GF-D8 (cell line): ENCODE measurements around the gene NAT10.

Experiments
- DNase-seq: peaks from one replicate; lab custom pipeline; 2025; lab: John Stamatoyannopoulos, UW

NAT10 gene

DNA sequence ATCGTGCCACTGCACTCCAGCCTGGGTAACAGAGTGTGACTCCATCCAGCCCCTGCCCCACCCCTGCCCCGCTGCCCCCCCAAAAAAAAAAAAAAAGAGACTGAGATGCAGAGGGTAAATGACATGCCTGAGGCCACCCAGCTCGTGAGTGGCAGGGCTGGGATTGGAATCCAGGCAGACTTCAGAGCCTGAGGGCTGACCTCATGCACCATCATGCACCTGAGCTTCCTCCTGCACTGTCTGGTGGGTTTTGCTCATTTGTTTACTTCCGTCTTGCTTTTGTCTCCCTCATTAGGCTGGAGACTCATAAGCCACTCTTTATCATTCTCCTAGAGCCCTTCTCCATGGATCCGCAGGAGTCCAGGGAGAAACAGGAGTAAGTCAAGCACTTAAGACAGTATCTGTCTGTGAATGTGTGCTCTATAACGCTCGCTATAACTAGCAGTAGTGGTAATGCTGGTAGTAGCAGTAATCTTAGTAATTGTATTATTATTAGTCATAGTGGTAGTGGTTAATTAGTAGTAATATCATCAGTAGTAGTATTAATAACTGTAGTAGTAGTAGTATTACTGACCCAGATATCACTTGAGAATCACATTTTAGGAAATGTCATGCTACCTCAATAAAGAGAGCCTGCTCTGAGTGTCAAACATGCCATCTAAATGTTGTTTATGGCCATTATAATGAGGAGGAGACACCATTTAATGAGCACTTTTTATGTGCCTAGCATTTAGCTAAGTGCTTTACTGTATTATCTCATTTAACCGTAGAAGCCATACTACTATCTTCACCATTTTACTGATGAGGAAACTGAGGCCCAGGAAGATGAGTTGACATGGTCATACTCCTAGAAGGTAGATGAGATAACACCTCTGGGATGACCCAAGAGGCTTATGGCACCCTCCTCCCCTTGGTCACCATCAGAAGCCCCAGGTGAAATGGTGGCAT, 85.0 kb downstream of the NAT10 start:
- no peak for DNase-seq

- no peak for DNase-seq
Observed at GRCh38 chr11:34191578-34191977, 86.1 kb downstream of the NAT10 start.

DNA sequence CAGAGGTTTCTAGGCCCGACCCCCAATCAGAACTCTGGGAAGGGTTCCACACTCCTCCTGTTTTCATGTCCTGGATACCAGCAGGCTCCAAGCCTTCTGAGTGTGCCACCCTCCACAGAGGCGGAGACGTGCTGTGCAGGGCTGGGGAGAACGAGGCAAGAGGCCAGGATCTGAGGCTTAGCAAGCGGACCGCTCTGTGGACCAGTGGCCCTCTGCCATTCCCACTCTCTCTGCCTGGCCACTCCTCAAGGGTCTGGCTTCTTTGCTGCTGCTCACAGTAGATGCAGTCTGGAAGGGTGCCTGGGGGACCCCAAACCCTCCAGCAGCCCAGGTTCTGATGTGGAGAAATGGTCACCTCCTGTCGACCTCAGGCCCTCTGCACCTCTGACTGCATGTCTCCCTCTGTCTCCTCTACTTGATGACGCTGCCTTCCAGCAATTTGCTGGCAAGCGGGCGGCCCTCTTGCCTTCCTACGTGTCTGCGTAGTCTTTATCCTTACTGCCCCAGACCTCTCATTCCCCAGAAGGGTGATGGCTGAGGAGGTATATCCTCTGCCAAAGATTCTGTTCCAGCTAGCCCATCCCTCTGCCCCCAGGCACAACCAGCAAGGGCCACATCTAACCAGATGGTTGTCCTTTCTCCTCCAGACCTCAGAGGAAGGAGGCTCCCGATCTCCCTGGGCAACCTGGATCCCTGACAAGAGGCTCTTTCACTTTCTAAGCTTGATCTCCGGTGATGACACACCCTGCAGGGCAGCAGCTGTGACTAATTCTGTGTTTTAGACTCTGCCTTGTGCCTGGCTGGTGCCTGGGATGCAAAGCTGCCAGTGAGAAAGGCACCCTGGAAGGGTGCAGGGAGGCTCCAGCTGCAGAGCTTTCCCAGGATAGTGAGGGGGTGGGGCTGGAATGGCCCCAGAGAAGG, 87.3 kb downstream of the NAT10 start:
- no peak for DNase-seq

DNA sequence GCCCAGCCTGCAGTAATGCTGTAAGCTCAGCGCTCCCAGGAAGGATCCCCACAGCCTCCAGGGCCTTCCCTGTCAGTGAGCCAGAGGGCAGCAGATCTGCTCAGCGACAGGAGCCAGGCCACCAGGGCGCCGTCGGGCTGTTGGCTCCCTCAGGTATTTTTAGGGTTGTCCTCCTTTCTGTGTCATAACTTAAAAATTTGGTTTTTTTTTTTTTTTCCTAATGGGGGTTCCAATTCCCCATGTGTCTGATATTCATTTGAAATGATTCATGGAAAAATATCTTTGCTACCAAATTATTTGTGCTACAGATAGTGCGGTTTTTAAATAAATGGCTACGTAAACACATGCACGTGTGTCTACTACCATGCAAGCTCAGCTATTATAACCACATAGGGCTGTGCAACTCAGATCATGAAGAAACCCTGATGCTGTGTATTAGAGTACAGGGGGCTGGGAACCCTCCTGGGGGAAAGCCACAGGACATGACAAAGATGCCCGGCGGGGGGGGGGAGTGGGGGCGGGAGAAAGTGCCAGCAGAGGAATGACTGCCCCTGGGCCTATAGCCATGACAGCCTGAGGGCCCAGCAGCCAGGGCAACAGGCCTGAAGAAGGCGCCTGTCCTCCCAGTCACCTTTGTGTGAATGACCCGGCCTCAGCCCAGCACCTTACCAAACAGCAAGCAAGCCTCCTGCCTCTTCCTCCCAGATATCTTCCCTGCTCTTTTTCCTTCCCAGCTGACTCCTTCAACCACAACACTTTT, 89.3 kb downstream of the NAT10 start:
- no peak for DNase-seq
